ENCODE results near the gene TUBB3. TPM values are rescaled to one million over a fixed set of nuclear protein-coding genes. Genes with fewer than 3 reads are reported as not detected.

The TUBB3 gene
- polyA plus RNA-seq, 10 donors: 4.5 to 14.5 (median 8.7) TPM

Other genes starting within 250 kb of the TUBB3 start
- gene CDK10, start 236.7 kb upstream of the TUBB3 start, polyA plus RNA-seq (ENCODE audit: insufficient read length in 10 of 10): 10 to 100 TPM; 33.8 to 67.4 (median 45.5) TPM
- 1 to 10 TPM in 9 of 10 donors, under 1 TPM in 1; 1.00 to 3.5 (median 2.1) TPM for gene SPATA2L, start 221.6 kb upstream of the TUBB3 start, polyA plus RNA-seq (ENCODE audit: insufficient read length in 10 of 10)
- 10 to 100 TPM in 4 of 10 donors, 1 to 10 TPM in 6; 7.4 to 12.4 (median 9.9) TPM for gene VPS9D1, start 202.4 kb upstream of the TUBB3 start, polyA plus RNA-seq (ENCODE audit: insufficient read length in 10 of 10)
- gene ZNF276, start 201.8 kb upstream of the TUBB3 start, polyA plus RNA-seq (ENCODE audit: insufficient read length in 10 of 10): 10 to 100 TPM; 16.6 to 25.5 (median 21.9) TPM
- gene FANCA, start 106.7 kb upstream of the TUBB3 start, polyA plus RNA-seq (ENCODE audit: insufficient read length in 10 of 10): 10 to 100 TPM; 11.3 to 21.8 (median 14.8) TPM
- gene SPIRE2, start 94.9 kb upstream of the TUBB3 start, polyA plus RNA-seq (ENCODE audit: insufficient read length in 10 of 10): 1 to 10 TPM; 1.6 to 4.9 (median 2.7) TPM
- gene TCF25, start 49.8 kb upstream of the TUBB3 start, polyA plus RNA-seq (ENCODE audit: insufficient read length in 10 of 10): 100 to 1,000 TPM in 5 of 10 donors, 10 to 100 TPM in 5; 83.4 to 121 (median 99.3) TPM
- gene MC1R, start 4.5 kb upstream of the TUBB3 start, polyA plus RNA-seq (ENCODE audit: insufficient read length in 10 of 10): 1 to 10 TPM in 9 of 10 donors, under 1 TPM in 1; 0.90 to 3.0 (median 1.8) TPM
- gene DEF8, start 25.4 kb downstream of the TUBB3 start, polyA plus RNA-seq (ENCODE audit: insufficient read length in 10 of 10): 10 to 100 TPM; 24.1 to 40.4 (median 32.2) TPM
- gene DBNDD1, start 96.1 kb downstream of the TUBB3 start, polyA plus RNA-seq (ENCODE audit: insufficient read length in 10 of 10): 10 to 100 TPM in 2 of 10 donors, 1 to 10 TPM in 8; 6.9 to 12.3 (median 8.4) TPM
- under 1 TPM in 2 of 10 donors, not detected in 8; 0.11 to 0.14 TPM for gene PRDM7, start 154.0 kb downstream of the TUBB3 start, polyA plus RNA-seq (ENCODE audit: insufficient read length in 10 of 10)